Measurements from ENCODE around the gene CARNS1. TPM values are rescaled to one million over a fixed set of nuclear protein-coding genes. Genes with fewer than 3 reads are reported as not detected.
A peak's percentile ranks its signal among the peaks of the same experiment; 100 is the strongest.

Gene CARNS1
- total and polyA plus RNA-seq, 2 of the 13 experiments (the other 11 are each of a cell fraction or from before 2014, with no cell fraction given): not detected

DNA sequence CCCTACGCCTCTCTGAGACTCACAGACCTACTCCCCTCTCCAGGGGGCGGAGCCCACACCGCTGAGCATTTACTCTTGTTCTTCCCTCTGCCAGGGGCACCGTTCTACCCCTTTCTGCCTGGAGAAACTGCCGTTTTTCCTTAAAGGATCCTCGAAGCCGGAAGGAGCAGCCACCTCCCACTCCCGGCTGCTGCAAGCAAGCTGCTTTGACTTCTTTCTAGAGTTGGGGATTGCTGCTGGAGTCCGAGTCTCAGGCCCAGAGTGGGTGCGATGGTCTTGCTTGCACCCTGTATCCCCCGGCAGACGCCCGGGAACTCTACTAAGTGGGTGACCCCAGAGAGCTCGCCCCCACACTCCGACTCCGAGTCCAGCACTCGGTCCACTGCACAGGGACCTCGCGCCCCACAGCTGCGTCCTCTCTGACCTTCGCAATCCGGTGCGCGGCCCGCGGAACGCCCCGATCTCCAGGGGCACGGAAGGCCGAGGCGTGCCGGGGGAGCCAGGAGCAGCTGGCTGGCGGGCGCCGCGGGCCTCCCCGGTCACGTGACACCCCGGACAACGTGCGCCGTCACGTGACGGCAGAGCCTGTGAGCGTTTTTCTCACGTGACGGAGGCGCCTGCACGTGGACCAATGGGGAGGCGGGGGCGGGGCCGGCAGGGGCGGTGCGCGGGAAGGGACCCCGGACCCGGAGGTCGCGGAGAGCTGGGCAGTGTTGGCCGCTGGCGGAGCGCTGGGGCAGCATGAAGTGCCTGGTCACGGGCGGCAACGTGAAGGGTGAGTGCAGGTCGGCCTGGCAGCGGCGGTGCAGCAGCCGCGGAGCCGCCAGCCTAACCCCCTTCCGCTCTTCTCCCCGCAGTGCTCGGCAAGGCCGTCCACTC lies 23.9 kb upstream of the CARNS1 start, which contains the start of gene RAD9A (continued):
- TF ChIP-seq RCOR2 (CRISPR knock-in tag; IDR thresholded peaks at IDR 0.05) (0 out of 2 replicates have a peak, but pooled peaks have one; percentile 31), ZNF382 (CRISPR knock-in tag; IDR thresholded peaks at IDR 0.05; ENCODE audit: borderline replicate concordance) (no peak), HNRNPUL1 (IDR thresholded peaks at IDR 0.05; ENCODE audit: low read depth, low read length) (no peak), DMAP1 (CRISPR knock-in tag; IDR thresholded peaks at IDR 0.05) (peak; percentile 92; the same call in 1 of the 2 replicates), RFX5 (IDR thresholded peaks at IDR 0.05; ENCODE audit: low read depth, low read length) (0 out of 2 replicates have a peak, but pooled peaks have one; percentile 3), YY1 (IDR thresholded peaks at IDR 0.05; ENCODE audit: insufficient read depth, insufficient replicate concordance, low read depth, low read length) (peak; percentile 62), FOXC1 (CRISPR knock-in tag; IDR thresholded peaks at IDR 0.05; ENCODE audit: borderline replicate concordance) (peak; percentile 83; the same call in 1 of the 2 replicates), ZNF782 (CRISPR knock-in tag; IDR thresholded peaks at IDR 0.05; ENCODE audit: borderline replicate concordance) (peak; percentile 79), PHF5A (CRISPR knock-in tag; IDR thresholded peaks at IDR 0.05; ENCODE audit: low read depth, unreplicated experiment) (peak; percentile 65), SATB2 (CRISPR knock-in tag; IDR thresholded peaks at IDR 0.05) (no peak), KLF11 (CRISPR knock-in tag; IDR thresholded peaks at IDR 0.05) (no peak)
- TF ChIP-seq, protein P1, sequence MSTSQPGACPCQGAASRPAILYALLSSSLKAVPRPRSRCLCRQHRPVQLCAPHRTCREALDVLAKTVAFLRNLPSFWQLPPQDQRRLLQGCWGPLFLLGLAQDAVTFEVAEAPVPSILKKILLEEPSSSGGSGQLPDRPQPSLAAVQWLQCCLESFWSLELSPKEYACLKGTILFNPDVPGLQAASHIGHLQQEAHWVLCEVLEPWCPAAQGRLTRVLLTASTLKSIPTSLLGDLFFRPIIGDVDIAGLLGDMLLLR (CRISPR knock-in tag; IDR thresholded peaks at IDR 0.05): peak; percentile 96
- TF ChIP-seq, protein P2, sequence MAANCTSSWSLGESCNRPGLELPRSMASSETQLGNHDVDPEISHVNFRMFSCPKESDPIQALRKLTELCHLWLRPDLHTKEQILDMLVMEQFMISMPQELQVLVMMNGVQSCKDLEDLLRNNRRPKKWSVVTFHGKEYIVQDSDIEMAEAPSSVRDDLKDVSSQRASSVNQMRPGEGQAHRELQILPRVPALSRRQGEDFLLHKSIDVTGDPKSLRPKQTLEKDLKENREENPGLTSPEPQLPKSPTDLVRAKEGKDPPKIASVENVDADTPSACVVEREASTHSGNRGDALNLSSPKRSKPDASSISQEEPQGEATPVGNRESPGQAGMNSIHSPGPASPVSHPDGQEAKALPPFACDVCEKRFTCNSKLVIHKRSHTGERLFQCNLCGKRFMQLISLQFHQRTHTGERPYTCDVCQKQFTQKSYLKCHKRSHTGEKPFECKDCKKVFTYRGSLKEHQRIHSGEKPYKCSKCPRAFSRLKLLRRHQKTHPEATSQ (CRISPR knock-in tag; IDR thresholded peaks at IDR 0.05; ENCODE audit: borderline replicate concordance): no peak
- TF ChIP-seq, protein P3, sequence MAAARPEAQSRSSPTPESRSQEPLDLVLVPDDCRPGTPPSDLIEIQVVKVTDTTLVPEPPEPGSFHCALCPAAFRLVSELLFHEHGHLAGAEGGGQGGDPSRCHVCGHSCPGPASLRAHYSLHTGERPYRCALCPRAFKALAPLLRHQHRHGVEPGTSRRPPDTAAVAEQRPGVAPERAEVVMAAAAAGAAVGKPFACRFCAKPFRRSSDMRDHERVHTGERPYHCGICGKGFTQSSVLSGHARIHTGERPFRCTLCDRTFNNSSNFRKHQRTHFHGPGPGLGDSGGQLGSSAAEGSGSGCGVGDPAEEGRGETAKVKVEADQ (CRISPR knock-in tag; IDR thresholded peaks at IDR 0.05; ENCODE audit: borderline replicate concordance): peak; percentile 84
- TF ChIP-seq, protein P4, sequence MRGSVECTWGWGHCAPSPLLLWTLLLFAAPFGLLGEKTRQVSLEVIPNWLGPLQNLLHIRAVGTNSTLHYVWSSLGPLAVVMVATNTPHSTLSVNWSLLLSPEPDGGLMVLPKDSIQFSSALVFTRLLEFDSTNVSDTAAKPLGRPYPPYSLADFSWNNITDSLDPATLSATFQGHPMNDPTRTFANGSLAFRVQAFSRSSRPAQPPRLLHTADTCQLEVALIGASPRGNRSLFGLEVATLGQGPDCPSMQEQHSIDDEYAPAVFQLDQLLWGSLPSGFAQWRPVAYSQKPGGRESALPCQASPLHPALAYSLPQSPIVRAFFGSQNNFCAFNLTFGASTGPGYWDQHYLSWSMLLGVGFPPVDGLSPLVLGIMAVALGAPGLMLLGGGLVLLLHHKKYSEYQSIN (CRISPR knock-in tag; IDR thresholded peaks at IDR 0.05; ENCODE audit: borderline replicate concordance): no peak
- TF ChIP-seq, protein P5, sequence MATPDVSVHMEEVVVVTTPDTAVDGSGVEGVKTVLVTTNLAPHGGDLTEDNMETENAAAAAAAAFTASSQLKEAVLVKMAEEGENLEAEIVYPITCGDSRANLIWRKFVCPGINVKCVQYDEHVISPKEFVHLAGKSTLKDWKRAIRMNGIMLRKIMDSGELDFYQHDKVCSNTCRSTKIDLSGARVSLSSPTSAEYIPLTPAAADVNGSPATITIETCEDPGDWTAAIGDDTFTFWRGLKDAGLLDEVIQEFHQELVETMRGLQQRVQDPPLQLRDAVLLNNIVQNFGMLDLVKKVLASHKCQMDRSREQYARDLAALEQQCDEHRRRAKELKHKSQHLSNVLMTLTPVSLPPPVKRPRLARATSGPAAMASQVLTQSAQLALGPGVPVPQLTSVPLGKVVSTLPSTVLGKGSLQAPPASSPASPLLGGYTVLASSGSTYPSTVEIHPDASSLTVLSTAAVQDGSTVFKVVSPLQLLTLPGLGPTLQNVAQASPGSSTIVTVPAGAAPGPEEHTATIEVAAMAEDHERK (CRISPR knock-in tag; IDR thresholded peaks at IDR 0.05; ENCODE audit: low read depth): peak; percentile 60
- TF ChIP-seq, protein P6, sequence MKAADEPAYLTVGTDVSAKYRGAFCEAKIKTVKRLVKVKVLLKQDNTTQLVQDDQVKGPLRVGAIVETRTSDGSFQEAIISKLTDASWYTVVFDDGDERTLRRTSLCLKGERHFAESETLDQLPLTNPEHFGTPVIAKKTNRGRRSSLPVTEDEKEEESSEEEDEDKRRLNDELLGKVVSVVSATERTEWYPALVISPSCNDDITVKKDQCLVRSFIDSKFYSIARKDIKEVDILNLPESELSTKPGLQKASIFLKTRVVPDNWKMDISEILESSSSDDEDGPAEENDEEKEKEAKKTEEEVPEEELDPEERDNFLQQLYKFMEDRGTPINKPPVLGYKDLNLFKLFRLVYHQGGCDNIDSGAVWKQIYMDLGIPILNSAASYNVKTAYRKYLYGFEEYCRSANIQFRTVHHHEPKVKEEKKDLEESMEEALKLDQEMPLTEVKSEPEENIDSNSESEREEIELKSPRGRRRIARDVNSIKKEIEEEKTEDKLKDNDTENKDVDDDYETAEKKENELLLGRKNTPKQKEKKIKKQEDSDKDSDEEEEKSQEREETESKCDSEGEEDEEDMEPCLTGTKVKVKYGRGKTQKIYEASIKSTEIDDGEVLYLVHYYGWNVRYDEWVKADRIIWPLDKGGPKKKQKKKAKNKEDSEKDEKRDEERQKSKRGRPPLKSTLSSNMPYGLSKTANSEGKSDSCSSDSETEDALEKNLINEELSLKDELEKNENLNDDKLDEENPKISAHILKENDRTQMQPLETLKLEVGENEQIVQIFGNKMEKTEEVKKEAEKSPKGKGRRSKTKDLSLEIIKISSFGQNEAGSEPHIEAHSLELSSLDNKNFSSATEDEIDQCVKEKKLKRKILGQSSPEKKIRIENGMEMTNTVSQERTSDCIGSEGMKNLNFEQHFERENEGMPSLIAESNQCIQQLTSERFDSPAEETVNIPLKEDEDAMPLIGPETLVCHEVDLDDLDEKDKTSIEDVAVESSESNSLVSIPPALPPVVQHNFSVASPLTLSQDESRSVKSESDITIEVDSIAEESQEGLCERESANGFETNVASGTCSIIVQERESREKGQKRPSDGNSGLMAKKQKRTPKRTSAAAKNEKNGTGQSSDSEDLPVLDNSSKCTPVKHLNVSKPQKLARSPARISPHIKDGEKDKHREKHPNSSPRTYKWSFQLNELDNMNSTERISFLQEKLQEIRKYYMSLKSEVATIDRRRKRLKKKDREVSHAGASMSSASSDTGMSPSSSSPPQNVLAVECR (CRISPR knock-in tag; IDR thresholded peaks at IDR 0.05; ENCODE audit: borderline replicate concordance): peak; percentile 97
